Aorta (tissue), 5 donors: ENCODE data around the gene PTGIR. TPM values are rescaled to one million over a fixed set of nuclear protein-coding genes. Genes with fewer than 3 reads are reported as not detected.

Source experiments
- ATAC-seq: fragments of 200-7000 bp; cut with Tn5 transposase; one replicate; pipeline ENCODE4 v1.9.1; 2022; ENCODE audit warnings: moderate library complexity; ENCODE audit not compliant: low FRiP score
- DNase-seq, 2 donors: peaks; one replicate each; pipeline ENCODE4 v3.0.0-alpha.2; 2020
- H3K27ac ChIP-seq, 2 donors: one replicate each; pipeline ENCODE4 v1.5.1; 2013; ENCODE audit warnings: low read length in 2 of 2, mild to moderate bottlenecking in 2 of 2, moderate library complexity in 2 of 2, control low read depth in 1 of 2, inconsistent platforms in 1 of 2, low read depth in 1 of 2
- H3K27me3 ChIP-seq, 2 donors: one replicate each; pipeline ENCODE4 v1.6.1; 2013; ENCODE audit warnings: control low read depth in 1 of 2, low read length in 1 of 2, mild to moderate bottlenecking in 1 of 2, moderate library complexity in 1 of 2; ENCODE audit not compliant: insufficient read depth in 2 of 2, control insufficient read depth in 1 of 2
- H3K36me3 ChIP-seq, 2 donors: one replicate each; pipeline ENCODE4 v1.6.1; 2013; ENCODE audit warnings: control low read depth in 1 of 2, low read length in 1 of 2, mild to moderate bottlenecking in 1 of 2; ENCODE audit not compliant: insufficient read depth in 2 of 2, control insufficient read depth in 1 of 2
- H3K4me1 ChIP-seq, 2 donors: one replicate each; pipeline ENCODE4 v1.6.1; 2013; ENCODE audit warnings: low read length in 2 of 2, control low read depth in 1 of 2, mild to moderate bottlenecking in 1 of 2, moderate library complexity in 1 of 2; ENCODE audit not compliant: insufficient read depth in 2 of 2, control insufficient read depth in 1 of 2
- H3K4me3 ChIP-seq, 2 donors: one replicate each; pipeline ENCODE4 v1.5.1; 2013; ENCODE audit warnings: low read length in 2 of 2, control low read depth in 1 of 2, mild to moderate bottlenecking in 1 of 2
- H3K9me3 ChIP-seq: one replicate; pipeline ENCODE4 v1.6.1; 2013; ENCODE audit warnings: mild to moderate bottlenecking, low read length; ENCODE audit not compliant: control insufficient read depth
- WGBS, 2 donors: extraction: QIAGEN DNeasy Blood & Tissue Kit; methylation state at CpG; one replicate each; pipeline ENCODE4 v1.1.7; 2013; 5-methylcytosine and 5-hydroxymethylcytosine counted together
- intact Hi-C, 2 donors: fragments of 100-400 bp; cut with DNase I; formaldehyde crosslinking; loops; one replicate each; pipeline versions ENCODE4 v1.14.2 to v1.15.0; 2022
- polyA plus RNA-seq, 2 donors: library from polyadenylated mRNA; stranded (reverse); fragments of 200-250 nt; gene quantifications; one replicate each; pipeline ENCODE4 v1.2.3, GENCODE V29; 2013
- total RNA-seq, 2 donors: library from RNA; stranded (reverse); fragmentation: NEBNext Ultra II Directional; extraction: Animal tissue kit (Norgen Biotek cat#: 25700); gene quantifications; one replicate each; pipeline ENCODE4 v1.2.1, GENCODE V29; 2021
- donor health status: healthy with polysubstance abuse.
- donor health status: Bipolar disorder and iron deficiency.
- donor health status: DM: no; HTN: no; CAD: no.
- donor health status: DM: no; HTN: no; CAD: no.
- donor health status: DM: yes; HTN: yes; CAD: no.

The PTGIR gene
- total and polyA plus RNA-seq, 4 donors = 17.3 to 119 (median 70.6) TPM

GRCh38 chr19:46602392-46603194 is 22.3 kb downstream of the PTGIR start:
- Histone ChIP-seq H3K9me3 (no peaks in the 10 kb centered on the region), H3K27ac (peak overlapping the region; percentile 18 to 75), H3K4me3 (peak overlapping the region; percentile 89 to 99), H3K4me1 (peaks cover 0 to 4% of the 10 kb centered on the region in 2 donors), H3K36me3 (no peaks in the 10 kb centered on the region), H3K27me3 (no peaks in the 10 kb centered on the region)
- no peak for ATAC-seq
- intact Hi-C loops = loop anchor here in 1 of 2 donors (10.0 kb wide), 1 partner anchor 242 kb away; no protein-coding TSS in a partner anchor
- DNase-seq = peak in 1 of 2 donors; percentile 78
- 1 to 3% methylated on average over 22 to 23 of the region's 23 CpGs for WGBS, 2 donors

- Histone ChIP-seq H3K4me3 (peak within 1 kb of the TSS; percentile 89 to 99), H3K4me1 (peaks cover 0 to 4% of the 10 kb centered on the region in 2 donors), H3K27ac (peak within 1 kb of the TSS; percentile 40 to 93), H3K36me3 (no peaks in the 10 kb centered on the region), H3K9me3 (no peaks in the 10 kb centered on the region), H3K27me3 (no peaks in the 10 kb centered on the region)
- no peak for ATAC-seq
- intact Hi-C loops = loop anchor here in 1 of 2 donors (1.0 to 10.0 kb wide), 2 partner anchors 11 to 243 kb away; no protein-coding TSS in a partner anchor
- 0% methylated on average over 35 to 51 of the region's 51 CpGs for WGBS, 2 donors
- DNase-seq = peak; percentile 70 to 79
Measured at GRCh38 chr19:46601318-46602224, 23.3 kb downstream of the PTGIR start, which contains the start of gene CALM3. Gene CALM3 (plus strand): TSS chr19:46601330. CDS start chr19:46601435, 105 bp downstream.

- H3K9me3 ChIP-seq = no peaks in the 10 kb centered on the region
- 1% methylated on average over 61 to 93 of the region's 93 CpGs for WGBS, 2 donors
- intact Hi-C loops = loop anchor here in 1 of 2 donors (1.0 to 10.0 kb wide), 2 partner anchors 12 to 244 kb away; no protein-coding TSS in a partner anchor
- H3K4me1 ChIP-seq = peaks cover 0 to 2% of the 10 kb centered on the region in 2 donors
- ATAC-seq (peak; percentile 94), DNase-seq (peak; percentile 98 to 99)
- no peaks in the 10 kb centered on the region for H3K36me3 ChIP-seq
- no peaks in the 10 kb centered on the region for H3K27me3 ChIP-seq
- H3K27ac ChIP-seq = peak overlapping the region; percentile 8 to 91
- H3K4me3 ChIP-seq = peak overlapping the region; percentile 44 to 89
Measured at GRCh38 chr19:46600384-46601317, 24.2 kb downstream of the PTGIR start.

- H3K9me3 ChIP-seq = no peaks in the 10 kb centered on the region
- no peaks in the 10 kb centered on the region for H3K4me1 ChIP-seq
- ATAC-seq = no peak
- no peaks in the 10 kb centered on the region for H3K36me3 ChIP-seq
- 65 to 73% methylated on average over 9 of the region's 9 CpGs for WGBS, 2 donors
- no peak overlapping the region for H3K27ac ChIP-seq
- intact Hi-C loops = loop anchor here in 1 of 2 donors (10.0 kb wide), 1 partner anchor 245 kb away; no protein-coding TSS in a partner anchor
- H3K4me3 ChIP-seq = peak overlapping the region in 1 of 2 donors; percentile 44
- peak in 1 of 2 donors; percentile 51 for DNase-seq
- no peaks in the 10 kb centered on the region for H3K27me3 ChIP-seq
Measured at GRCh38 chr19:46599716-46600373, 25.0 kb downstream of the PTGIR start.

GRCh38 chr19:46598372-46598917 is 26.4 kb downstream of the PTGIR start:
- no peak overlapping the region for H3K27ac ChIP-seq
- no peak for DNase-seq
- no peaks in the 10 kb centered on the region for H3K36me3 ChIP-seq
- intact Hi-C loops = no loop called here
- no peak overlapping the region for H3K4me3 ChIP-seq
- 87 to 89% methylated on average over 4 of the region's 4 CpGs for WGBS, 2 donors
- H3K4me1 ChIP-seq = no peaks in the 10 kb centered on the region
- H3K27me3 ChIP-seq = no peaks in the 10 kb centered on the region
- no peaks in the 10 kb centered on the region for H3K9me3 ChIP-seq
- no peak for ATAC-seq

GRCh38 chr19:46596008-46596407 is 28.9 kb downstream of the PTGIR start:
- DNase-seq (no peak), ATAC-seq (no peak)
- intact Hi-C loops = no loop called here

GRCh38 chr19:46591870-46592269 is 33.0 kb downstream of the PTGIR start:
- Histone ChIP-seq H3K4me3 (no peak overlapping the region), H3K27me3 (no peaks in the 10 kb centered on the region), H3K36me3 (no peaks in the 10 kb centered on the region), H3K4me1 (no peaks in the 10 kb centered on the region), H3K27ac (no peak overlapping the region), H3K9me3 (no peaks in the 10 kb centered on the region)
- DNase-seq (no peak), ATAC-seq (no peak)
- 82 to 85% methylated on average over 3 of the region's 3 CpGs for WGBS, 2 donors
- intact Hi-C loops = no loop called here

More at GRCh38 chr19:46596008-46596407, 28.9 kb downstream of the PTGIR start:
- Histone ChIP-seq H3K27me3 (no peaks in the 10 kb centered on the region), H3K9me3 (no peaks in the 10 kb centered on the region), H3K27ac (no peak overlapping the region), H3K36me3 (no peaks in the 10 kb centered on the region), H3K4me1 (no peaks in the 10 kb centered on the region), H3K4me3 (no peak overlapping the region)
- WGBS, 2 donors = 59 to 78% methylated on average over 6 of the region's 6 CpGs
